IPS-20b (cell line): ENCODE results near the gene GNAO1.

Source experiments
- H3K27ac ChIP-seq: one replicate; pipeline ENCODE4 v1.5.1; 2013; ENCODE audit warnings: low read length
- H3K27me3 ChIP-seq: 2 replicates; pipeline ENCODE4 v1.6.1; 2013; ENCODE audit warnings: mild to moderate bottlenecking, low read length, inconsistent platforms; ENCODE audit not compliant: insufficient read depth
- H3K36me3 ChIP-seq: 2 replicates; pipeline ENCODE4 v1.6.1; 2013; ENCODE audit warnings: low read depth, mild to moderate bottlenecking, inconsistent platforms, low read length, moderate library complexity; ENCODE audit not compliant: insufficient read depth
- H3K4me1 ChIP-seq: 2 replicates; pipeline ENCODE4 v1.6.1; 2013; ENCODE audit warnings: mild to moderate bottlenecking, control low read depth, inconsistent platforms, low read length, moderate library complexity; ENCODE audit not compliant: insufficient read depth
- H3K4me3 ChIP-seq: 2 replicates; pipeline ENCODE4 v1.5.1; 2013; ENCODE audit warnings: mild to moderate bottlenecking, low read length, inconsistent platforms
- H3K9ac ChIP-seq: 2 replicates; pipeline ENCODE4 v1.6.1; 2013; ENCODE audit warnings: low read depth, mild to moderate bottlenecking, inconsistent platforms, low read length, moderate library complexity
- H3K9me3 ChIP-seq: 2 replicates; pipeline ENCODE4 v1.6.1; 2013; ENCODE audit warnings: mild to moderate bottlenecking, low read depth, low read length, inconsistent platforms; ENCODE audit not compliant: insufficient read depth

Gene GNAO1

GRCh38 chr16:56309008-56309407 lies 117.7 kb downstream of the GNAO1 start:
- Histone ChIP-seq H3K27me3 (no peaks in the 10 kb centered on the region), H3K4me3 (no peak overlapping the region), H3K9ac (no peak overlapping the region), H3K36me3 (no peaks in the 10 kb centered on the region), H3K9me3 (no peaks in the 10 kb centered on the region), H3K4me1 (no peaks in the 10 kb centered on the region; the same call in 1 of the 2 replicates), H3K27ac (no peak overlapping the region)

- no peak overlapping the region for H3K27ac ChIP-seq
- H3K27me3 ChIP-seq, result no peaks in the 10 kb centered on the region
- no peaks in the 10 kb centered on the region for H3K9me3 ChIP-seq
- no peaks in the 10 kb centered on the region for H3K36me3 ChIP-seq
- H3K4me3 ChIP-seq, result no peak overlapping the region
- no peak overlapping the region for H3K9ac ChIP-seq
- H3K4me1 ChIP-seq, result no peaks in the 10 kb centered on the region; the same call in 1 of the 2 replicates
These were observed 119.4 kb downstream of the GNAO1 start for GRCh38 chr16:56310690-56311089.

GRCh38 chr16:56311208-56312027 lies 120.1 kb downstream of the GNAO1 start:
- H3K4me3 ChIP-seq, result no peak overlapping the region
- no peak overlapping the region for H3K9ac ChIP-seq
- H3K27me3 ChIP-seq, result no peaks in the 10 kb centered on the region
- H3K9me3 ChIP-seq, result no peaks in the 10 kb centered on the region
- H3K4me1 ChIP-seq, result no peaks in the 10 kb centered on the region; the same call in 1 of the 2 replicates
- H3K27ac ChIP-seq, result no peak overlapping the region
- no peaks in the 10 kb centered on the region for H3K36me3 ChIP-seq

- Histone ChIP-seq H3K36me3 (no peaks in the 10 kb centered on the region), H3K9ac (no peak overlapping the region), H3K4me3 (no peak overlapping the region), H3K9me3 (no peaks in the 10 kb centered on the region), H3K27me3 (peaks cover 3% of the 10 kb centered on the region), H3K27ac (no peak overlapping the region), H3K4me1 (no peaks in the 10 kb centered on the region)
These were observed 120.7 kb downstream of the GNAO1 start for GRCh38 chr16:56312028-56312300.

- Histone ChIP-seq H3K27ac (no peak overlapping the region), H3K27me3 (peaks cover 8% of the 10 kb centered on the region), H3K4me3 (no peak overlapping the region), H3K9me3 (no peaks in the 10 kb centered on the region), H3K4me1 (no peaks in the 10 kb centered on the region), H3K36me3 (no peaks in the 10 kb centered on the region), H3K9ac (no peak overlapping the region)
These were observed 121.3 kb downstream of the GNAO1 start for GRCh38 chr16:56312556-56312955.

GRCh38 chr16:56314244-56314850 lies 123.1 kb downstream of the GNAO1 start:
- no peak overlapping the region for H3K9ac ChIP-seq
- H3K27me3 ChIP-seq, result peaks cover 14% of the 10 kb centered on the region
- no peak overlapping the region for H3K4me3 ChIP-seq
- no peaks in the 10 kb centered on the region for H3K36me3 ChIP-seq
- no peak overlapping the region for H3K27ac ChIP-seq
- no peaks in the 10 kb centered on the region for H3K4me1 ChIP-seq
- no peaks in the 10 kb centered on the region for H3K9me3 ChIP-seq

- H3K4me1 ChIP-seq, result no peaks in the 10 kb centered on the region
- no peak overlapping the region for H3K4me3 ChIP-seq
- H3K27ac ChIP-seq, result no peak overlapping the region
- H3K27me3 ChIP-seq, result peaks cover 14% of the 10 kb centered on the region
- no peaks in the 10 kb centered on the region for H3K9me3 ChIP-seq
- H3K36me3 ChIP-seq, result no peaks in the 10 kb centered on the region
- no peak overlapping the region for H3K9ac ChIP-seq
These were observed 124.7 kb downstream of the GNAO1 start for GRCh38 chr16:56315955-56316354.

GRCh38 chr16:56316545-56316944 lies 125.3 kb downstream of the GNAO1 start:
- no peaks in the 10 kb centered on the region for H3K9me3 ChIP-seq
- no peak overlapping the region for H3K9ac ChIP-seq
- H3K4me1 ChIP-seq, result no peaks in the 10 kb centered on the region
- H3K27ac ChIP-seq, result no peak overlapping the region
- no peaks in the 10 kb centered on the region for H3K36me3 ChIP-seq
- peaks cover 14% of the 10 kb centered on the region for H3K27me3 ChIP-seq
- H3K4me3 ChIP-seq, result no peak overlapping the region

- H3K9me3 ChIP-seq, result no peaks in the 10 kb centered on the region
- peak overlapping the region; percentile 56; the same call in 1 of the 2 replicates for H3K9ac ChIP-seq
- H3K4me1 ChIP-seq, result no peaks in the 10 kb centered on the region
- H3K36me3 ChIP-seq, result no peaks in the 10 kb centered on the region
- no peak overlapping the region for H3K27ac ChIP-seq
- H3K27me3 ChIP-seq, result peaks cover 14% of the 10 kb centered on the region
- H3K4me3 ChIP-seq, result peak overlapping the region; percentile 62; the same call in 1 of the 2 replicates
These were observed 126.9 kb downstream of the GNAO1 start for GRCh38 chr16:56317998-56318826.

- H3K27me3 ChIP-seq, result peaks cover 14% of the 10 kb centered on the region
- H3K9me3 ChIP-seq, result no peaks in the 10 kb centered on the region
- H3K36me3 ChIP-seq, result no peaks in the 10 kb centered on the region
- no peak overlapping the region for H3K4me3 ChIP-seq
- no peak overlapping the region for H3K9ac ChIP-seq
- H3K27ac ChIP-seq, result no peak overlapping the region
- H3K4me1 ChIP-seq, result no peaks in the 10 kb centered on the region
These were observed 127.5 kb downstream of the GNAO1 start for GRCh38 chr16:56318827-56319140.

- Histone ChIP-seq H3K27me3 (peaks cover 14% of the 10 kb centered on the region), H3K27ac (no peak overlapping the region), H3K9me3 (no peaks in the 10 kb centered on the region), H3K4me3 (no peak overlapping the region), H3K4me1 (no peaks in the 10 kb centered on the region), H3K9ac (no peak overlapping the region), H3K36me3 (no peaks in the 10 kb centered on the region)
These were observed 128.1 kb downstream of the GNAO1 start for GRCh38 chr16:56319376-56319775.

- peaks cover 14% of the 10 kb centered on the region for H3K27me3 ChIP-seq
- no peak overlapping the region for H3K4me3 ChIP-seq
These were observed 128.8 kb downstream of the GNAO1 start for GRCh38 chr16:56320056-56320455.

More at GRCh38 chr16:56320056-56320455, 128.8 kb downstream of the GNAO1 start:
- Histone ChIP-seq H3K27ac (no peak overlapping the region), H3K36me3 (no peaks in the 10 kb centered on the region), H3K9me3 (no peaks in the 10 kb centered on the region), H3K4me1 (no peaks in the 10 kb centered on the region), H3K9ac (no peak overlapping the region)
